ENCODE results near the gene CPA5.

- TF ChIP-seq POLR2A (IDR thresholded peaks at IDR 0.05) (no peak), EP300 (IDR thresholded peaks at IDR 0.05) (no peak)
These were observed 26.4 kb downstream of the CPA5 start for GRCh38 chr7:130371046-130371445.

All from tibial nerve (tissue), 3 donors.